GM21390 (cell line): Measurements from ENCODE around the gene TEKT5.

Source experiments
- ATAC-seq: cut with Tn5 transposase; IDR thresholded peaks from one replicate; pipeline ENCODE4 v1.9.1; 2021; ENCODE audit not compliant: unreplicated experiment

The TEKT5 gene

GRCh38 chr16:10612649-10613179 lies 82.0 kb downstream of the TEKT5 start:
- ATAC-seq = no peak

GRCh38 chr16:10611825-10612342 lies 82.8 kb downstream of the TEKT5 start:
- ATAC-seq = no peak

- no peak for ATAC-seq
Measured at GRCh38 chr16:10610499-10611184, 84.1 kb downstream of the TEKT5 start.

DNA sequence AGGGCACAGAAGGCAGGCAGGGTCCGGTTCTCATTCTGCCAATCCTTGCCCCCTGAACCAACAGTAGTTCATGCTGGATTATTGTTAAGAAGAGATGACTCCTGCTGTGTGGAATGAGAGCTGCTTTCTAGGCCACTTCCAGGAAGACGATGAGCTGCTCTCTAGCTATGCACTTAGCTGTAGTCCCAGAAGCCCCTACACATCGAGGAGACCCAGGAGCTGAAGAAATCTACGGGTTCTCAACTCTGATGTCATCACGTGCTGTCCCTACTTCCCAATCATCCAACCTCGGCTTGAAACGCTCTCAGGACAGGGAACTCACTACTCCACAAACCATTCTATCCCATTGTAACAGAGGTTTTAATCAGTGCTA lies 85.3 kb downstream of the TEKT5 start:
- no peak for ATAC-seq

DNA sequence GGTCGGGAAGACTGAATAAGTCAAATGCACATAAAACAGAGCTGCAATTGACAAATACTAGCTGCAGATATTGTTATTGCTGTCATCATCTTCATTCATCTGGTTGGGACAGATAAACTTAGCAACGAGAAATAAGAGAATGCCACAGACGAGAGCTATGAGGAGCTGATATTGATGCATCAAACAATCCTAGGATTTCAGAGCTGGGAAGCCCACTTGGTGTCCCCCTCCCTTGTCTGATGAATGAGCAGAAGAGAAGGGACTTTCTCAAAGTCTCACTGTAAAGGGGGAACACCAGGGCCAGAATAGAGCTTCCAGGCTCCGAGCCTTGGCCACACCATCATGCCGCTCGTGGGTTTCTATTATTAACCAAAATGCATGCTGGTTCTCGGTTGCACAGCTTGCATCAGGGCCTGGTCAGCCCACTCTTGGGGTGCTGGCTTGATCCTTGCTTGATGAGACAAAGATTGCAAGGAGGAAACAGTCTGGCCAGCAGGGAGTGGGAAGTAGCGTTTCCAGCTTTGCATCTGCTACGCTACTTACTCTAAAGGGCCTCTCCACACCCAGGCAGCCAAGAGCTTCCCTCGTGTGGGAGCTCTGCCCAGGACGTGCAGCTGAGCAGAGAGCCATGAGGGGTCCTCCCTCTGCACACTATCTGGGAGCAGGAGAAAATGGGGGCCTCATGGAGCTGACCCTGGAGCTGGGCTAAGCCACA lies 85.9 kb downstream of the TEKT5 start:
- ATAC-seq = no peak

DNA sequence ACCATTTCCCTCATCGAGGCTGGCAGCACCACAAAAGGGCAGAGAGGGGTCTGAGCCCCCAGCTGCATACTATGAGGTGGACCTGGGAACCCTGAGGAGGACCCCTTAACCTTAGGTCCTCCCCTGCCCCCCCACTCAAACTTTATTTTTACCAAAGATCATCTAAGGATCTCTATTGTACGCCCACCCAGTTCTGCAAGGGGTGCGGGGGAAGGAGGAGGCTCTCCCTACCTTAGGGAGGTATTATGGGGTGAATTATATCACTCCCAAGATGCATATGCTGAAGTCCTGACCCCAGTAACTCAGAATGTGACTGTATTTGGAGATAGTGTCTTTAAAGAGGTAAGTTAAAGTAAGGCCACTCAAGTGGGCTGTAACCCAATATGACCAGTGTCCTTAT lies 87.6 kb downstream of the TEKT5 start:
- no peak for ATAC-seq

DNA sequence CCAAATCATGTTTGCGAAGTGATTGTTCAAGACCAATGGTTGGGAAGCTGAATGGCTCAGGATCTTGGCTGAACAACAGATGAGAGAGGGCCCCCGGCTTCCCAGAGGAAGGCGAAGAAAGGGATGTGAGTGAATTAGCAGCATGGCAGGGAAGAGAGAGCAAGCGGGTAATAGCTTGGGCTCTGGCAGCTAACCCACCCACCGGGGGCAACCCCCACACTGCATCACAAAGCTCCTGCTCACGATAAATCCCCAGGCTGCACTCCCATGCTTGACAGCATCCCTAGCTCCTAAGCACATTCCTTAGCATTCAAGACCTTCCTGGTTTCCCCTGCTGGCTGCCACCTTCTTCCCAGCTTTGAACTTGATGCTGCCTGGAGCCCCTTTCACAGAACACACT lies 88.1 kb downstream of the TEKT5 start:
- no peak for ATAC-seq

GRCh38 chr16:10605636-10606035 lies 89.1 kb downstream of the TEKT5 start:
- no peak for ATAC-seq

DNA sequence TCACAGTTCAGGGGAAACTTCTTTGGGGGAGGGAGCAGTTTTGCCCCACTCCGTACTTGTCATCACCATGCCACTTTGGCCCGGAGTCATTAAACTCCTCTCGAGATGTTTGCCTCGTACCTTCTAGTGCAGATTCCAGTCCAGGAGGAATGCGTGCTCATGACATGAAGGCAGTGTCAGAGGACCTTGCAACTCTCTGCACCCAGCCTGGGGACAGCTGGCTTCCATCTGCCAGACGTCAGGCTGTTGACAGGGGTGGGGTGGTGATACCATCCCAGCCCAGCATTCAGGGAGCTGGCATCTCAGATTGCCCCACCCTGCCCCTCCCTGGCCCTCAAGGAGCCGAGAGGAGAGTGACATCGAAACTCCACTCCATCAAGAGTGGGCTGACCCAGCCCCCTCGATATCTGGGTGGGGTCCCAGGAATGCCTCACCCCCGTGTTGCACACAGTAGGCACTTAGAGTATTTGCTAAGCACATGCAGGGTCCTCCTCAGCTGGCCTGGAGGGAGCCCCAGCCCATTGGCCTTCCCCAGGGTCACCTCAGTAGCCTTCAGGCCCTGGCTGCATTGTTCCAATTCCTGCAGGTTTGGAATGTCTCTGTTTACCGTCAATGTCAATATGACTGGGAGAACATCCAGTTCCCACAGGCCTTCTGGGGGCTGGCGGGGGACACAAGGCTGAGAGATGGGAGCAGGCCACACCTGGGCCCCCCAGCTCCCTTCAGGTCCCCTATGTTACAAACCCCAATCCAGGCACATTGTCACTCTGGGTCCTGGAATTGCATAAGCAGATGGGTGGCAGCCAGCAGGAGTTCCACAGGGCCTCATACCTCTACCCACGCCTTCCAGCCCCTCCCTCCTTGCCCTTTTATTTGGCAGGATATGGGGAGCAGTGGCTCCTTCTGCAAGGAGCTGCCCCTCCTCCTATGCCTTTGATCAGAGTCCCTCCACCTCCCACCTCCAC lies 93.0 kb downstream of the TEKT5 start:
- ATAC-seq = no peak

GRCh38 chr16:10600782-10601443 lies 93.8 kb downstream of the TEKT5 start:
- ATAC-seq = no peak

DNA sequence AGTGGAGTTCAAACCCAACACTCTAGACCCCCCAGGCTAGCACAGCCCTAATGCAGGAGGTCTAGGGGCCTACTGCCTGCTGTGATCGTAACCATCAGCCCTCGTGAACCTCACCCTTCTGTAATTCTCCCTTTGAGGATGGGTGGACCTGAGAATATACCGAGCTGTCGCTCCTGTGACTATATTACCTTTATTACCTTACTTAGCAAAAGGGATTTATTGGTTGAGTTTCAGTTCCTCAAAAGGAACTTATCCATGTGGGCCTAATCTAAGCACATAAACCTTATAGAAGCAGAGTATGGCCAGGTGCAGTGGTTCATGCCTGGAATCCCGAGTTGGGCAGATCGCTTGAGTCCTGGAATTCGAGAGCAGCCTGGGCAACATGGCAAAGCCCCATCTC lies 95.1 kb downstream of the TEKT5 start:
- no peak for ATAC-seq

DNA sequence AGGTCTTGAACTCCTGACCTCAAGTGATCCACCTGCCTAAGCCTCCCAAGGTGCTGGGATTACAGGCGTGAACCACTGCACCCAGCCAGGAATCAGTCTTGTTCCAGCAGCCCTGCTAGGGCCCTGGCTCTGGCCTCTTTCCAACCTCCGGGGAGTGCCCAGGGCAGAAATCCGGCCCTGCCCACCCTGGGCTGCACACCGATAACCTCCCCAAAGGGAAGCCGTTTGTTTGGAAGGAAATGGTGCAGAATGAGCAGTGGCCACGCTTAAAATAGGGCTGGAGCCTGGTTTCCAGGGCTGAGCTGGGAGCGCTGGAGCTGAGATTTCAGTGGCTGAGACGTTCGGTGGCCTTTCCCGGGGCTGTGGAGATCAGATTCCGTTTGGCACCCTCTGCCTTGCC lies 96.6 kb downstream of the TEKT5 start:
- no peak for ATAC-seq

- peak; percentile 58 for ATAC-seq
Measured at GRCh38 chr16:10597187-10597601, 97.5 kb downstream of the TEKT5 start.

DNA sequence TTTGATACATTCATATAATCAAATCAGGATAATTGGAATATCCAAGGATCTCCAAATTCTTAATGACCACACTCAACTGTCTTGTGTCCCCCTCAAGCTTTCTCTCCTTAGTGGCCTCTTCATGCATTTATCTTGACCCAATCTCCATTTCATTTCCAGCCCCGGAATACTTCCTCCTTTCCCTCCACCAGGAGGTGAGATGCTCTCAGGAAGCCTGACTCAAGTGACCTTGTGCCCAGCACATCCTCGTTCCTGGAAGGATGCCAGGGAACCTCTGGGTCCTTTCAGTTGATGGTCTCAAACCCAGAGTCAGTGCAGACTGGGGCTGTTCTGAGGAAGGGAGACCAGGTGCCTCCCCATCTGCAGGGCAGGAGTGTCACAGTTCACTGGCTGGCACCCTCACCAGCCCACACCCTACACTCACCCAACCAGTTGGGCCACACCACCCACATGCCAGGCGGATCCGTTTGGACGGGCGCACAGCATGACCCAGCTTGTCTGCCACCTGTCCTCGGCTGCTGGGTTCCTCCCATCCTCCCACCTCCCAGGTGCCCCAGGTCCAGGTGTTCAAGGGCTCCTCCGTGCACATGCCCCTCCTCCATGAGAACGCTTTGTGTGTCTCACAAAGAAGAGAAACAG lies 100.3 kb downstream of the TEKT5 start:
- ATAC-seq = no peak

- no peak for ATAC-seq
Measured at GRCh38 chr16:10592611-10593010, 102.1 kb downstream of the TEKT5 start.

GRCh38 chr16:10590342-10590741 lies 104.4 kb downstream of the TEKT5 start:
- ATAC-seq = no peak

GRCh38 chr16:10589109-10589508 lies 105.6 kb downstream of the TEKT5 start:
- no peak for ATAC-seq

DNA sequence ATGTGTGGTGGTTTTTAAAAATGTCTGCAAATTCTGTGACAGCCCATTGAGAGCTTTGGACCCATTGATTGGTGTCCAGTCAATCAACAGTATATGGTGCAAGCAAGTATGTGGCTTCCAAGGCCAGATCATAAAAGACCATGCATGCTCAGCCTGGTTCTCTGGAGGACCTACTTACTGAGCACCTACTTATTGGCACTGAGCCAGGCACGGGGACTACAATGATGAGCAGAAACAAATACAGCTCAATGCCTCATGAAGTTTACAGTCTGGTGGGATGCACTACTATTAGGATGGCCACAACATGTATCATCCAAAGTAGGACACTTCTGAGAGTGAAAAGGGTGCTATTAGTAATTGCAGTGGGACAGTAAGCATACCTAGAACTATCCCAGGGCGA lies 107.1 kb downstream of the TEKT5 start:
- ATAC-seq = no peak

GRCh38 chr16:10584981-10585438 lies 109.7 kb downstream of the TEKT5 start:
- no peak for ATAC-seq

GRCh38 chr16:10583269-10583668 lies 111.5 kb downstream of the TEKT5 start:
- ATAC-seq = no peak
